ENCODE results near the gene TTLL8. TPM values are rescaled to one million over a fixed set of nuclear protein-coding genes. Genes with fewer than 3 reads are reported as not detected.

The TTLL8 gene
- total RNA-seq, 3 donors from 2014 or later = not detected

Other genes starting within 250 kb of the TTLL8 start
- 10 to 100 TPM; 26.8 to 34.9 (median 32.3) TPM for gene BRD1, start 230.4 kb downstream of the TTLL8 start, total RNA-seq
- 10 to 100 TPM; 16.5 to 17.7 (median 16.8) TPM for gene ZBED4, start 204.5 kb downstream of the TTLL8 start, total RNA-seq
- 10 to 100 TPM; 13.5 to 18.6 (median 14.6) TPM for gene ALG12, start 139.9 kb downstream of the TTLL8 start, total RNA-seq
- 10 to 100 TPM; 62.8 to 71.2 (median 64.2) TPM for gene CRELD2, start 139.7 kb downstream of the TTLL8 start, total RNA-seq
- gene PIM3, start 97.5 kb downstream of the TTLL8 start, total RNA-seq = 100 to 1,000 TPM; 426 to 498 (median 461) TPM
- gene IL17REL, start 45.5 kb downstream of the TTLL8 start, total RNA-seq = under 1 TPM; 0.08 to 0.24 (median 0.13) TPM
- gene MLC1, start 27.1 kb upstream of the TTLL8 start, total RNA-seq = under 1 TPM; 0.13 to 0.87 (median 0.38) TPM
- not detected for gene MOV10L1, start 31.7 kb upstream of the TTLL8 start, total RNA-seq
- gene PANX2, start 112.4 kb upstream of the TTLL8 start, total RNA-seq = 1 to 10 TPM; 1.1 to 2.9 (median 1.4) TPM
- 10 to 100 TPM; 91.3 to 95.0 (median 93.4) TPM for gene TRABD, start 127.6 kb upstream of the TTLL8 start, total RNA-seq
- gene SELENOO, start 142.7 kb upstream of the TTLL8 start, total RNA-seq = 10 to 100 TPM; 24.4 to 27.9 (median 26.9) TPM
- 10 to 100 TPM; 44.5 to 50.6 (median 48.3) TPM for gene TUBGCP6, start 186.7 kb upstream of the TTLL8 start, total RNA-seq
- gene HDAC10, start 193.0 kb upstream of the TTLL8 start, total RNA-seq = 10 to 100 TPM; 45.1 to 50.6 (median 48.2) TPM
- 1 to 10 TPM; 3.3 to 4.3 (median 3.9) TPM for gene MAPK12, start 203.4 kb upstream of the TTLL8 start, total RNA-seq
- 10 to 100 TPM in 1 of 3 donors, 1 to 10 TPM in 2; 9.4 to 10.1 (median 9.8) TPM for gene MAPK11, start 212.1 kb upstream of the TTLL8 start, total RNA-seq
- 1 to 10 TPM; 4.0 to 4.8 (median 4.7) TPM for gene PLXNB2, start 249.3 kb upstream of the TTLL8 start, total RNA-seq